Tongue (tissue), 2 donors: ENCODE results near the gene DYNC2LI1. TPM values are rescaled to one million over a fixed set of nuclear protein-coding genes. Genes with fewer than 3 reads are reported as not detected.
"Not testable (repeated sequence)": the region's sequence is repeated elsewhere in the genome, so short reads cannot be mapped to it uniquely, and the experiment has no call there.

Experiments
- DNase-seq: peaks from one replicate; pipeline ENCODE4 v3.0.0-alpha.2; 2015
- total RNA-seq: library from RNA; depleted of rRNA; stranded (reverse); fragments of >200 nt; gene quantifications from one replicate; pipeline ENCODE4 v1.2.3, GENCODE V29; 2014

The DYNC2LI1 gene
- 37.3 TPM for total RNA-seq

GRCh38 chr2:43773876-43774613 lies at the start of gene DYNC2LI1:
TSS of gene DYNC2LI1 (plus strand) at chr2:43774039. CDS start at chr2:43774139, 100 bp downstream.
- peak; percentile 97 for DNase-seq

- no peak for DNase-seq
Measured at GRCh38 chr2:43724728-43725526, 48.9 kb upstream of the DYNC2LI1 start.

GRCh38 chr2:43725711-43726246 lies 48.1 kb upstream of the DYNC2LI1 start:
- DNase-seq, result no peak

- not testable (repeated sequence) for DNase-seq
Measured at GRCh38 chr2:43726961-43727633, 46.7 kb upstream of the DYNC2LI1 start.

- no peak for DNase-seq
Measured at GRCh38 chr2:43727634-43728014, 46.2 kb upstream of the DYNC2LI1 start.

GRCh38 chr2:43729491-43730174 lies 44.2 kb upstream of the DYNC2LI1 start:
- no peak for DNase-seq

GRCh38 chr2:43731211-43731610 lies 42.6 kb upstream of the DYNC2LI1 start:
- no peak for DNase-seq

- no peak for DNase-seq
Measured at GRCh38 chr2:43736637-43737036, 37.2 kb upstream of the DYNC2LI1 start.

GRCh38 chr2:43737097-43737854 lies 36.6 kb upstream of the DYNC2LI1 start:
- no peak for DNase-seq

- no peak for DNase-seq
Measured at GRCh38 chr2:43737855-43738254, 36.0 kb upstream of the DYNC2LI1 start.

GRCh38 chr2:43738257-43738656 lies 35.6 kb upstream of the DYNC2LI1 start:
- no peak for DNase-seq

- no peak for DNase-seq
Measured at GRCh38 chr2:43743706-43744105, 30.1 kb upstream of the DYNC2LI1 start.

GRCh38 chr2:43745457-43745856 lies 28.4 kb upstream of the DYNC2LI1 start:
- DNase-seq, result peak; percentile 56

GRCh38 chr2:43748333-43748732 lies 25.5 kb upstream of the DYNC2LI1 start:
- DNase-seq, result no peak

- DNase-seq, result no peak
Measured at GRCh38 chr2:43749583-43749982, 24.3 kb upstream of the DYNC2LI1 start.

GRCh38 chr2:43751476-43751990 lies 22.3 kb upstream of the DYNC2LI1 start:
- DNase-seq, result no peak

- no peak for DNase-seq
Measured at GRCh38 chr2:43752302-43752701, 21.5 kb upstream of the DYNC2LI1 start.

GRCh38 chr2:43754180-43754579 lies 19.7 kb upstream of the DYNC2LI1 start:
- DNase-seq, result peak; percentile 15

GRCh38 chr2:43758739-43759138 lies 15.1 kb upstream of the DYNC2LI1 start:
- no peak for DNase-seq

GRCh38 chr2:43759195-43759594 lies 14.6 kb upstream of the DYNC2LI1 start:
- DNase-seq, result peak; percentile 14

GRCh38 chr2:43762286-43762685 lies 11.6 kb upstream of the DYNC2LI1 start:
- DNase-seq, result no peak
